ENCODE measurements around the gene USH1C.

Gene USH1C

GRCh38 chr11:17488563-17488962, 55.7 kb downstream of the USH1C start:
- DNase-seq (ENCODE audit: low spot score) = no peak

GRCh38 chr11:17486646-17487045, 57.6 kb downstream of the USH1C start:
- DNase-seq (ENCODE audit: low spot score) = no peak
- in situ Hi-C loops (cut with MboI; ENCODE audit: low sequenced_read_pairs, unreplicated experiment) = no loop called here
- TF ChIP-seq CTCF (IDR thresholded peaks at IDR 0.05; ENCODE audit: borderline replicate concordance, control extremely low read depth, extremely low read depth, insufficient read depth, missing control alignments) = no peak

More at GRCh38 chr11:17488563-17488962, 55.7 kb downstream of the USH1C start:
- no peak for TF ChIP-seq CTCF (IDR thresholded peaks at IDR 0.05; ENCODE audit: borderline replicate concordance, control extremely low read depth, extremely low read depth, insufficient read depth, missing control alignments)
- in situ Hi-C loops (cut with MboI; ENCODE audit: low sequenced_read_pairs, unreplicated experiment) = no loop called here

- in situ Hi-C loops (cut with MboI; ENCODE audit: low sequenced_read_pairs, unreplicated experiment) = no loop called here
- no peak for TF ChIP-seq CTCF (IDR thresholded peaks at IDR 0.05; ENCODE audit: borderline replicate concordance, control extremely low read depth, extremely low read depth, insufficient read depth, missing control alignments)
- DNase-seq (ENCODE audit: low spot score) = no peak
These were observed 60.7 kb downstream of the USH1C start for GRCh38 chr11:17483505-17483904.

- in situ Hi-C loops (cut with MboI; ENCODE audit: low sequenced_read_pairs, unreplicated experiment) = no loop called here
- no peak for DNase-seq (ENCODE audit: low spot score)
- no peak for TF ChIP-seq CTCF (IDR thresholded peaks at IDR 0.05; ENCODE audit: borderline replicate concordance, control extremely low read depth, extremely low read depth, insufficient read depth, missing control alignments)
These were observed 62.3 kb downstream of the USH1C start for GRCh38 chr11:17481905-17482304.

- in situ Hi-C loops (cut with MboI; ENCODE audit: low sequenced_read_pairs, unreplicated experiment) = no loop called here
- DNase-seq (ENCODE audit: low spot score) = no peak
These were observed 64.7 kb downstream of the USH1C start for GRCh38 chr11:17479284-17480214.

GRCh38 chr11:17478070-17478469, 66.1 kb downstream of the USH1C start:
- DNase-seq (ENCODE audit: low spot score) = no peak
- in situ Hi-C loops (cut with MboI; ENCODE audit: low sequenced_read_pairs, unreplicated experiment) = no loop called here
- TF ChIP-seq CTCF (IDR thresholded peaks at IDR 0.05; ENCODE audit: borderline replicate concordance, control extremely low read depth, extremely low read depth, insufficient read depth, missing control alignments) = no peak

More at GRCh38 chr11:17479284-17480214, 64.7 kb downstream of the USH1C start:
- no peak for TF ChIP-seq CTCF (IDR thresholded peaks at IDR 0.05; ENCODE audit: borderline replicate concordance, control extremely low read depth, extremely low read depth, insufficient read depth, missing control alignments)
